ENCODE measurements around the gene RNF10.
"Not testable (repeated sequence)": the region's sequence is repeated elsewhere in the genome, so short reads cannot be mapped to it uniquely, and the experiment has no call there.

Gene RNF10

GRCh38 chr12:120534203-120534702 is at the start of gene RNF10:
Gene RNF10, plus strand, starts transcription at chr12:120534356. Its CDS starts 456 bp downstream, at chr12:120534812.
- Histone ChIP-seq H3K4me3 (ENCODE audit: low read depth, low read length, poor library complexity, severe bottlenecking) (peak within 1 kb of the TSS; percentile 90), H2AFZ (ENCODE audit: low read length) (peak within 1 kb of the TSS; percentile 31; the same call in 1 of the 2 replicates), H3K9me3 (ENCODE audit: low read length) (no peaks in the 10 kb centered on the region), H3K4me2 (ENCODE audit: low read length) (peak within 1 kb of the TSS; percentile 96), H3K36me3 (ENCODE audit: insufficient read depth, low read length) (peaks cover 21% of the 10 kb centered on the region), H3K9ac (ENCODE audit: low read length) (peak within 1 kb of the TSS; percentile 88), H3K27ac (ENCODE audit: low read depth, low read length, poor library complexity, severe bottlenecking) (peak within 1 kb of the TSS; percentile 78), H3K27me3 (ENCODE audit: insufficient read depth, low read length) (no peaks in the 10 kb centered on the region), H3F3A (ENCODE audit: insufficient read depth, low read length) (0 out of 2 replicates have a peak, but pooled peaks cover 10% of the 10 kb centered on the region), H3K79me2 (ENCODE audit: insufficient read depth, low read length) (peaks cover 44% of the 10 kb centered on the region), H4K20me1 (ENCODE audit: insufficient read depth, low read length) (no peaks in the 10 kb centered on the region), H3K4me1 (ENCODE audit: insufficient read depth, low read length, severe bottlenecking) (peaks cover 60% of the 10 kb centered on the region), H3K9me2 (ENCODE audit: low read depth, low read length) (no peaks in the 10 kb centered on the region)
- no peak for TF ChIP-seq EZH2 (IDR thresholded peaks at IDR 0.05; ENCODE audit: borderline replicate concordance, low read length)
- TF ChIP-seq, protein P1, sequence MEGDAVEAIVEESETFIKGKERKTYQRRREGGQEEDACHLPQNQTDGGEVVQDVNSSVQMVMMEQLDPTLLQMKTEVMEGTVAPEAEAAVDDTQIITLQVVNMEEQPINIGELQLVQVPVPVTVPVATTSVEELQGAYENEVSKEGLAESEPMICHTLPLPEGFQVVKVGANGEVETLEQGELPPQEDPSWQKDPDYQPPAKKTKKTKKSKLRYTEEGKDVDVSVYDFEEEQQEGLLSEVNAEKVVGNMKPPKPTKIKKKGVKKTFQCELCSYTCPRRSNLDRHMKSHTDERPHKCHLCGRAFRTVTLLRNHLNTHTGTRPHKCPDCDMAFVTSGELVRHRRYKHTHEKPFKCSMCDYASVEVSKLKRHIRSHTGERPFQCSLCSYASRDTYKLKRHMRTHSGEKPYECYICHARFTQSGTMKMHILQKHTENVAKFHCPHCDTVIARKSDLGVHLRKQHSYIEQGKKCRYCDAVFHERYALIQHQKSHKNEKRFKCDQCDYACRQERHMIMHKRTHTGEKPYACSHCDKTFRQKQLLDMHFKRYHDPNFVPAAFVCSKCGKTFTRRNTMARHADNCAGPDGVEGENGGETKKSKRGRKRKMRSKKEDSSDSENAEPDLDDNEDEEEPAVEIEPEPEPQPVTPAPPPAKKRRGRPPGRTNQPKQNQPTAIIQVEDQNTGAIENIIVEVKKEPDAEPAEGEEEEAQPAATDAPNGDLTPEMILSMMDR (IDR thresholded peaks at IDR 0.05; ENCODE audit: low read length), result no peak

DNA sequence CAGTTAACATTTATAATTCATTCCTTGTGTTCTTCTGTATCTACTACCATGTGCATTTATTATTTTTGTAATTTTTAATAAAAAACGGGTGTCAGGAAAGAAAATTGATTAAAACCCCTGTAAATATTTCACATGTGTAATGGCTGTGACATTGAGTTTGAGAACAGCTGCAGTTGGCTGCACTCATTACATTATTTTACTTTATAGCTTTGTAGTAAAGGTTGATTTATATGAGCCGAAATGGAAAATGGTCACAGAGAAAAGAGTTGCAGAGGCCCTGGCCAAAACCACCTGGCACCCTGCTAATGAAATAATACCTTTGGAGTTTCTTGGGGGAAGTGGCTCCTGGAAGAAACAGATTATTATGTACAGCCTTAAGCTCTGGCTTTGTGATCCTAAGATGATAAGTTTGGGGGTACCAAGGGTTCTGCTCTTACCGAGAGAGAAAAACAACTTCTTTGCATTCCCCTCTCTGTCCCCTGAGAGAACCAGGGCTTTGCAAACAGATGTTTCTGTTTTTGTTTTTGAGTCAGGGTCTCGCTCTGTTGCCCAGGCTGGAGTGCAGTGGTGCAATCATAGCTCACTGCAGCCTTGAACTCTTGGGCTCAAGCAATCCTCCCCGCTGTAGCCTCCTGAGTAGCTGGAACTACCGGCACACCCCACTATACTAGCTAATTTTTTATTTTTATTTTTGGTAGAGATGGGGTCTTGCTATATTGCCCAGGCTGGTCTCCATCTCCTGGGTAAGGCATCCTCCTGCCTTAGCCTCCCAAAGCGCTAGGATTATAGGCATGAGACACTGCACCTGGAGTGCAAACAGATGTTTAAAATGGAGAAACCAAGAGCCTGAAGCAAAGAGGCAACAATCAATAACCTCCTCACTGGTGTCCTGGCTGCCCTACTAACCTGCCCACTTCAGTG is 47.9 kb upstream of the RNF10 start:
- Histone ChIP-seq H3F3A (ENCODE audit: insufficient read depth, low read length) (no peaks in the 10 kb centered on the region), H3K4me3 (ENCODE audit: low read depth, low read length, poor library complexity, severe bottlenecking) (no peak overlapping the region), H3K9ac (ENCODE audit: low read length) (no peak overlapping the region; the same call in 1 of the 2 replicates), H4K20me1 (ENCODE audit: insufficient read depth, low read length) (no peaks in the 10 kb centered on the region), H3K4me2 (ENCODE audit: low read length) (no peak overlapping the region), H3K9me2 (ENCODE audit: low read depth, low read length) (no peaks in the 10 kb centered on the region), H2AFZ (ENCODE audit: low read length) (no peak overlapping the region), H3K36me3 (ENCODE audit: insufficient read depth, low read length) (peaks cover 4% of the 10 kb centered on the region; the same call in 1 of the 2 replicates), H3K27ac (ENCODE audit: low read depth, low read length, poor library complexity, severe bottlenecking) (peak overlapping the region; percentile 32), H3K9me3 (ENCODE audit: low read length) (no peaks in the 10 kb centered on the region), H3K79me2 (ENCODE audit: insufficient read depth, low read length) (no peaks in the 10 kb centered on the region), H3K27me3 (ENCODE audit: insufficient read depth, low read length) (no peaks in the 10 kb centered on the region), H3K4me1 (ENCODE audit: insufficient read depth, low read length, severe bottlenecking) (peaks cover 14% of the 10 kb centered on the region)
- no peak for TF ChIP-seq EZH2 (IDR thresholded peaks at IDR 0.05; ENCODE audit: borderline replicate concordance, low read length)
- TF ChIP-seq, protein P1 (IDR thresholded peaks at IDR 0.05; ENCODE audit: low read length), result no peak

GRCh38 chr12:120487552-120487951 is 46.6 kb upstream of the RNF10 start:
- not testable (repeated sequence) for H3K79me2 ChIP-seq (ENCODE audit: insufficient read depth, low read length); H3K4me2 ChIP-seq (ENCODE audit: low read length); H3K9me3 ChIP-seq (ENCODE audit: low read length); H3K9ac ChIP-seq (ENCODE audit: low read length); H3K9me2 ChIP-seq (ENCODE audit: low read depth, low read length); H3K4me1 ChIP-seq (ENCODE audit: insufficient read depth, low read length, severe bottlenecking); H3K27me3 ChIP-seq (ENCODE audit: insufficient read depth, low read length); H4K20me1 ChIP-seq (ENCODE audit: insufficient read depth, low read length); H3K4me3 ChIP-seq (ENCODE audit: low read depth, low read length, poor library complexity, severe bottlenecking); H3K27ac ChIP-seq (ENCODE audit: low read depth, low read length, poor library complexity, severe bottlenecking); H2AFZ ChIP-seq (ENCODE audit: low read length); H3F3A ChIP-seq (ENCODE audit: insufficient read depth, low read length); H3K36me3 ChIP-seq (ENCODE audit: insufficient read depth, low read length)

All from OCI-LY1 (cell line).